Right atrium auricular region (tissue), 2 donors: ENCODE measurements around the gene DLG3. TPM values are rescaled to one million over a fixed set of nuclear protein-coding genes. Genes with fewer than 3 reads are reported as not detected.
A peak's percentile ranks its signal among the peaks of the same experiment; 100 is the strongest.

Experiments used
- DNase-seq: peaks from one replicate; pipeline ENCODE4 v3.0.0-alpha.2; 2019; ENCODE audit warnings: low spot score
- H3K27ac ChIP-seq, 2 donors: fragments of 200-600 bp; sonication (generic); 1 replicate in 1 of 2; 2 replicates in 1 of 2; pipeline ENCODE4 v1.5.1; 2016 to 2019
- H3K27me3 ChIP-seq, 2 donors: fragments of 200-600 bp; sonication (generic); one replicate each; pipeline versions ENCODE4 v1.5.1 to v1.6.0; 2017 to 2019
- H3K36me3 ChIP-seq: fragments of 200-600 bp; sonication (generic); one replicate; pipeline ENCODE4 v1.5.1; 2016
- H3K4me1 ChIP-seq, 2 donors: fragments of 200-600 bp; sonication (generic); one replicate each; pipeline versions ENCODE4 v1.5.1 to v1.6.0; 2017 to 2019
- H3K4me3 ChIP-seq, 2 donors: fragments of 200-600 bp; sonication (generic); 1 replicate in 1 of 2; 2 replicates in 1 of 2; pipeline ENCODE4 v1.5.1; 2017 to 2019; ENCODE audit warnings: mild to moderate bottlenecking in 1 of 2, moderate library complexity in 1 of 2
- H3K9me3 ChIP-seq, 2 donors: fragments of 200-600 bp; sonication (generic); one replicate each; pipeline ENCODE4 v1.5.1; 2019
- CTCF ChIP-seq, 2 donors: fragments of 200-600 bp; sonication (generic); IDR thresholded peaks; one replicate each; pipeline ENCODE4 v1.5.1; 2019; ENCODE audit warnings: antibody characterized with exemption in 2 of 2
- total RNA-seq, 2 donors: library from RNA; depleted of rRNA; stranded (reverse); fragments of >200 nt; gene quantifications; one replicate each; pipeline ENCODE4 v1.1.0, GENCODE V29; 2016

DLG3 gene
- total RNA-seq, 2 donors from 2014 or later: 8.8 to 34.6 TPM

- Histone ChIP-seq H3K4me1 (no peaks in the 10 kb centered on the region), H3K27ac (no peak overlapping the region), H3K27me3 (no peaks in the 10 kb centered on the region), H3K4me3 (no peak overlapping the region), H3K36me3 (no peaks in the 10 kb centered on the region), H3K9me3 (no peaks in the 10 kb centered on the region)
- TF ChIP-seq CTCF (IDR thresholded peaks at IDR 0.05): no peak
- DNase-seq: no peak
These were observed 18.1 kb upstream of the DLG3 start for GRCh38 chrX:70426286-70427278.

GRCh38 chrX:70427365-70427764, 17.3 kb upstream of the DLG3 start:
- H3K4me3 ChIP-seq: no peak overlapping the region
- DNase-seq: no peak
- H3K27me3 ChIP-seq: no peaks in the 10 kb centered on the region
- no peaks in the 10 kb centered on the region for H3K9me3 ChIP-seq
- H3K4me1 ChIP-seq: no peaks in the 10 kb centered on the region
- no peaks in the 10 kb centered on the region for H3K36me3 ChIP-seq
- no peak for TF ChIP-seq CTCF (IDR thresholded peaks at IDR 0.05)
- no peak overlapping the region for H3K27ac ChIP-seq

- no peaks in the 10 kb centered on the region for H3K36me3 ChIP-seq
- H3K4me1 ChIP-seq: peaks cover 0 to under 1% of the 10 kb centered on the region in 2 donors
- H3K27ac ChIP-seq: no peak overlapping the region
- TF ChIP-seq CTCF (IDR thresholded peaks at IDR 0.05): no peak
- no peaks in the 10 kb centered on the region for H3K27me3 ChIP-seq
- H3K9me3 ChIP-seq: no peaks in the 10 kb centered on the region
- no peak for DNase-seq
- H3K4me3 ChIP-seq: no peak overlapping the region
These were observed 14.9 kb upstream of the DLG3 start for GRCh38 chrX:70429759-70430158.

- H3K27ac ChIP-seq: peak overlapping the region in 1 of 2 donors; percentile 87
- no peaks in the 10 kb centered on the region for H3K36me3 ChIP-seq
- peak overlapping the region; percentile 53 to 60 for H3K4me3 ChIP-seq
- no peaks in the 10 kb centered on the region for H3K9me3 ChIP-seq
- TF ChIP-seq CTCF (IDR thresholded peaks at IDR 0.05): no peak
- DNase-seq: no peak
- H3K4me1 ChIP-seq: peaks cover 0 to 7% of the 10 kb centered on the region in 2 donors
- no peaks in the 10 kb centered on the region for H3K27me3 ChIP-seq
These were observed 11.4 kb upstream of the DLG3 start for GRCh38 chrX:70432936-70433847.

- Histone ChIP-seq H3K27ac (peak overlapping the region; percentile 82 to 87), H3K9me3 (no peaks in the 10 kb centered on the region), H3K4me1 (peaks cover 0 to 7% of the 10 kb centered on the region in 2 donors), H3K36me3 (no peaks in the 10 kb centered on the region), H3K4me3 (peak overlapping the region; percentile 53 to 60), H3K27me3 (no peaks in the 10 kb centered on the region)
- DNase-seq: peak; percentile 73
- peak; percentile 56 to 77 for TF ChIP-seq CTCF (IDR thresholded peaks at IDR 0.05)
These were observed 10.7 kb upstream of the DLG3 start for GRCh38 chrX:70433848-70434351.
